Activated CD4-positive, alpha-beta T cell treated with anti-CD3 and anti-CD28 coated beads, Interleukin-2, amount 50 U/mL, for 16 hours (primary cell): ENCODE data around the gene SLC6A11.

Source experiments
- DNase-seq: peaks from one replicate; pipeline ENCODE4 v3.0.0-alpha.2; 2020

The SLC6A11 gene

DNA sequence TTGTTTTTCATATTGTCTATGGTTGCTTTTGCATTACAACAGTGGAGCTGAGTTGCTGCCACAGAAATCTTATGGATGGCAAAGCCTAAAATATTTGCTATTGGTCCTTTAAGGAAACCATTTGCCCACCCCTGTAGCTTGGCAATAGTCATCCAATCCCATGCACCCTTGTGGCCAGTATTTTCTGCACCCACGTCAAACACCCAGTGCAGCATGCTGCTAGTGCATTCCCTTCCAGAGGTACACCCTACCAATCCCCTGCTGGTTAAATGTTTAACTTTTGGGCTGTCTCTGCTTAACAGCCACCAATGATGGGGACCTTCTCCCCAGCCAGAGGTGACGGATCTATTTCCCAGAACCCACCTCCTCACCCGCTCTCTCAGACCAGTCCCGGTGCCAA, 23.8 kb upstream of the SLC6A11 start:
- DNase-seq = no peak

DNA sequence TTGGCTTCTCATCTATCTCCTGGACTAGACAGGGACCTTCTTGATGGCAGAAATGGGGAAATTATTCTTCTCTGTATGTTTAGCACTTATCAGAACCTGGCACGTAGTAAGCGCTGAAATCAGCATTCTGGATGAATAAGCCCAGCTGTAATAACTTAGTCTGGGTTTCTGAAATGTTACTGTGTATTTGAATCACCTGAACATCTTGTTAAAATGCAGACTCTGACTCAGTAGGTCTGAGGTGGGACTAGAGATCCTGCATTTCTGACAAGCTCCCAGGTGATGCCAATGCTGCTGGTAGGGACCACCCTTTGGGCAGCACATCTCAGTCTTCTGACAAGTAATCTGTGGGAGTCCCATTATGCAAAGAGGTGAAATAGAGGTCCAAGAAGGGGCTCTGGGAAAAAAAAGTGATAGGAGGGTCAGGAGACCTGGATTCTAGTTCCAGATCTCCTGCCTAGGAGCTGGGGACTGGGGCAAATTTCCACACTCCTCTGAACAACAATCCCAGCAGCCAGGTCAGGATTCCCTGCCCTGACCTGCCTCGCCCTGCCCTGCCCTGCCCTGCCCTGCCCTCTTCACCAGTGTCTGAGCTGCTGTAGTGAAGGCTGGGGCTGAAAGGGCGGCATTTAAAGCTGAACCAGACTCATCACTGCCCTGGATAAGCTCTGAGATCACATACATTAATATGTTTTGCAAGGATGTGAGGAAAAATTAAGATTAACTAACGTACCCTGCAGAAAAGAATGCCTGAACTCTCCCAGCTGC, 17.2 kb upstream of the SLC6A11 start:
- DNase-seq = no peak

DNA sequence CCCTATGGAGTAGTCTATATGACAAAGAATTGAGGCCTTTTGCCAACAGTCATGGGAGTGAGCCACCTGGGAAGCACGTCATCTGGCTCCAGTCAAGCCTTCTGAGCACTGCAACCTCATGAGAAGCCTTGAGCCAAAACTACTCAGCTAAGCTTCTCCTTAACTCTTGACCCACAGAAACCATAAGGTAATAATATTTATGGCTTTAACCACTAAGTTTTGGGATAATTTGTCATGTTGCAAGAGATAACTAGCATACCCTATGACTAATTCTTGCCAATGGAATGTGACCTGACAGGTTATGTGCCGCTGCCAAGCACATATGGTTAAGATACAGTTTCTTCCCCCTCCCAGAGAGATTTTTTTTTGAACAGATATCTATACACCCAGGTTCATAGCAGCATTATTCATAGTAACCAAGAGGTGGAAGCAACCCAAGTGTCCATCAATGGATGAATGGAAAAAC, 11.8 kb upstream of the SLC6A11 start:
- DNase-seq = no peak

DNA sequence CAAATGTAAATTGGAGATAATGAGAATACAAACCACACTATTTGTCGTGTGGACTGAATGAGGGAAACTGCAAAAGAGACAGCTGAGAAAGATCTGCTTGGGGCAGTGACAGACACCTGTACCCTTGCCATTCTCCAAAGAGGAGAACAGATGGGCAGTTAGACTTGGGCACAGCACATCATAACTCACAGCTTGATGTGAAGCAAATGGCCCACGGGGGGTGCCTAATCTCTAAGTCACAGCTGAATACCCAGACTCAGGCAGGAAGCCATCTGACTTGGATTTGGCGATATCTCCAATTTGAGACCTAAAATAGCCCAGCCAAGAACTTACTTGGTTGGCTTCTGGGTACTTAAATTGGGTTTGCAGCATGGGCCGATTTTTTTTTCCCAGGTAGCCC, 10.0 kb upstream of the SLC6A11 start:
- DNase-seq = no peak

DNA sequence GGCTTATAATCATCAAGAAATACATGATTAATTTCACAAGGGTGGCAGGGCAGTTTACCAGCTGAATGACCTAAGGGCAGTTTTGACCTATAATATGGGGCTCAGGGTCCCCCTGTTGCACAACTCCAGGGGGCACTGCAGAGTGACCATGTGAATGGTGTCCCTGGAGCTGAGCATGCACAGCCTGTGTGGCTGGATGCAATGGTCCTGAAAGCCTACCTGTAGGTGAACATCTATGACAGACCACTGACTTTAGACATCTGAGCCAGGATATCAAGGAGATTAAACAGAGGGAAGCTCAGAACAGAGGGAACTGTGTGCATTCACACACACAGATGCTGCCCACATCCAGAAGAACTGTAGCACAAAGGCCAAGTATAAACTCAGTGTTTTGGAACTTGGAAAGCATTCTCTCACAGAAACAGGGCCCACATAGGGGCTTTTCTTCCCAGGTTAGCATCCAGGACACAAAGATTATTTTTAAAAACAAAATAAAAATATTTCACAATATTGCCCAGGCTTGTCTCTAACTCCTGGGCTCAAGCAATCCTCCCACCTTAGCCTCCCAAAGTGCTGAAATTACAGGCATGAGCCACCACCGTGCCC, 7.8 kb upstream of the SLC6A11 start:
- no peak for DNase-seq

DNA sequence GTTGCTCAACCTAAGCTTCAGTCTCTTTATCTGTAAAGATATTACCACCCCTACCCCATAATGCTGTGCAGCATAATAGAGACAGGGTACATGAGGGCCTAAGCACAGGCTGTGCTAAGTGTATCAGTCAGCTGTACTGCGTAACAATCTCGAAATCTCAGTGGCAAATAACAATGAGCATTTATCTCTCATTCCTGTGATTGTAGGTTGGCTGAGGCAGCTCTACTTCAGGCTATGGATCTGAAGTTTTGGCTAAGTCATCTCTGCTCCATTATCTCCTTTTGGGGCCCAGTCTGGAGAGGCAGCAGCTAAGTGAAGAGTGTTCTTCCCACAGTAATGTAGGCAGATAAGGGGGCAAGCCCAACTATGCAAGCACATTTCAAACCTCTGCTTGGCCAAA, 7.1 kb upstream of the SLC6A11 start:
- DNase-seq = no peak

DNA sequence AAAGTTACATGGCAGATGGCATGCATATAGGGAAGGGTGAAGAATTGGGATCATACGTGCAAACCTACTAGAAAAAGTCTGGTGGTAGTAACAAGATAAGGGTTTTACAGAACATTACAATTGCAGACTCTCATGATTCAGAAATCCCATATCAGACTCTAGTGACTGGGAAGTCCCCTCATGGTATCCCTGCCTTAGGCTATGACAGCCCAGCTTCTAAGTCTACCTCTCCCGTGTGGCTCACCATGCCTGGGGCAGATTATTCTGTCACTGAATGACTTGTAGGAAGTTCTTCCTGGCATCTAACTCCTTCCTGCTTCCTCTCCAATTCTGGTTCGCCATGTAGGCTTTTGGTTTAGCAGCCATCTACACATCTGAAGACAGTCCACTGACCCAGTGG, 5.7 kb upstream of the SLC6A11 start:
- no peak for DNase-seq

DNA sequence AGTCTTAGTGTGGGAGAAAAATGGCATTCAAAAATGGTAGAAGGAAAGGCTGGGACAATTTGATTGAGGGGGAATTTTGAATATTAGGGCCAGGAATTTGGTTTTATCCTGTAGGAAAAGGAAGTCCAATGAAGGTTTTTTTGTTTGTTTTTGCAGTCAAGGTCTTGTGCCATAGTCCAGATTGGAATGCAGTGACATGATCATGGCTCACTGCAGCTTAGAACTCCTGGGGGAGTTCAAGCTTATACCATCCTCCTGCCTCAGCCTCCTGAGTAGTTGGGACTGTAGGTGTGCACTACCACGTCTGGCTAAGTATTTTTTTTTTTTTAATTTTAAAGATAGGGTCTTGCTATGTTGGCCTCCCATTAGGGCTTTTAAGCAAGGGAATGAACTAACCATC, 2.6 kb upstream of the SLC6A11 start:
- DNase-seq = no peak

DNA sequence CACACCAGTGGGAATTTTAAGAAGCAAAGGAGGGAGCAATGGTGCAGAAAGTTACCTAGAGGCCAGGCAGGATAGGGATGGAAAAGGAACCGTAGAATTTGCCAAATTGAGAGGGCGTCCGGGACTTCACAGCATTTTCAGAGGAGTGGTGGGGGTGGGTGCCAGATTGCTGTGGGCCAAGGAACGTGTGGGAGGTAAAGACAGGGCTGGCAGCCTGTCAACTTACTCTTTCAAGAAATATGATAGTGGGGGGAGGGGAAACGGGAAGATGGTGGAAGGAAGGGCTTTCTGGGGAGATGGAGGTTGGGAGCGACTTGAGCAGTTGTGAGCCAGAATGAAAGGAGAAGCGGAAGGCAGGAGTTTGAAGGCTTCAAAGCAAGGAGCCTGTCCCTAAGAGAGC, 1.4 kb upstream of the SLC6A11 start:
- no peak for DNase-seq

DNA sequence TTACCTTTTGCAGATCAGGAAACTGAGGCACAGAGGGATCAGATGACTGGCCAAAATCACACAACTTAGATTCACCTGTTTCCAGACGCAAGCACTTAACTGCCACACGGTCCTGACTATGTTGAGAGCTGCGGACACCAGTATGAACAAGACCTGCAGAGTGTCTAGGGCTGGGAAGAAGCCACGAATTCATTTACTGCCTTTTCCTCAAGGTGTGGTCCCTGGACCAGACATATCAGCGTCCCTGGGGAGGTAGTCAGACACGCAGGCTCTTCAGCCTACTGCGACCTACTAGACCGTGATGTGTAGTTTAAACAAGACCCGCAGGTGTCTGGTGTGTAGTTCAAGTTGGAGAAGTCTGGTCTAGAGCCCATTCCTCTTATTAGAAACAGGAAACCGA, 541 bp upstream of the SLC6A11 start:
- DNase-seq = no peak

DNA sequence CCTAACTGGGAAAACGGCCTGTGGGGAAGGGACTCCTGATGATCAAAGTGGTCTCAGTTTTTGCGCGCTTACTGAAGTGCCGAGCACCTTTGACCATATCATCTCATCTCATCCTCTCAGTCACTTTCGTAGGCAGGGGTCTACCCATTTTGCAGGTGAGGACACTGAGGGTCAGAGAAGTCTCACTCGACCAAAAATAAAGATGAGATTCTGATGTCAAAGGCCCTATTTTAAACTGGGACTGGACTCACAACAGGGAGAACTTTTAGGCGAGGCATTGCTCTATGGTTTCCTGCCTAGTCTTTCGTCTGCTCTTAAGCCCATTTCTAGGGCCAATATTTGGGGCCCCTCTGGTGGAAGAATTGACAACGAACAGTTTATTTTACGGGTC, 830 bp downstream of the SLC6A11 start:
- no peak for DNase-seq

DNA sequence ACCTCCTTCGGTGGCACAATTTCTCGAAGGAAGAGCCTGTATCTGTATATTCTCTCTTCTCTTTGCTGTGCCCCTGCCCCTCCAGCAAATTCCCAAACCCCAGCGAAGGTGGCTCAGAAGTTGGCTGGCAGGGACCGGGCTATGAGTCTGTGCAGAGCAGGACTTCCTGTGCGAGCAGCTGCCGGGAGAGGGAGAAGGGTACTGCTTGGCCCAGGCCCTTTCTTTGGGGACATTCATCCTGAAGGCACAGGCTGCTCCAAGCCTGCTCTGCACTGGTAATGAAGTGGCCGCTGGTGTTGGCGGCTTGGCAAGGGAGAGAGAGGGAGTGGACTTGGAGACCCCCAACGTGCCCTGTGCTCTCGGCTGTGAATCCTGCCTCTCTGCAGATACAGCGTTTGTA, 1.5 kb downstream of the SLC6A11 start:
- DNase-seq = no peak

DNA sequence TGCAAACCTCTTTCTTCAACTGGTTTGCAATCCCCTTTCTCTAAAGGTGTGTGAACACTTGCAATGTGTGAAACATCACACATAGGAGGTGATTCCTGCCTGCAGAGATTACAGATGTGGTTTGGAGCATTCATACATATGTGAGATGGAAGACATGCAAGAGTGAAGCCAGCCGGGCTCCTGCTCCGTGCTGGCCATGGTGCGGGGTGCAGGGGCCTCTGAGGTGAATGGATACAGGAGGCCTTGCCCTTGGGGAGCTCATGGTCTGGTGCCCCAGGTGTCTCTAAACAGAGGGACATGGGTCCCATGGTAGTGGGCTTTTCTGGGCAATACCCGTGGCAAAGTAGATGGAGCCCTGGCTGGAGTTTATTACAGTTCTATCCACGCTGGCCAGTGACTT, 6.0 kb downstream of the SLC6A11 start:
- no peak for DNase-seq

DNA sequence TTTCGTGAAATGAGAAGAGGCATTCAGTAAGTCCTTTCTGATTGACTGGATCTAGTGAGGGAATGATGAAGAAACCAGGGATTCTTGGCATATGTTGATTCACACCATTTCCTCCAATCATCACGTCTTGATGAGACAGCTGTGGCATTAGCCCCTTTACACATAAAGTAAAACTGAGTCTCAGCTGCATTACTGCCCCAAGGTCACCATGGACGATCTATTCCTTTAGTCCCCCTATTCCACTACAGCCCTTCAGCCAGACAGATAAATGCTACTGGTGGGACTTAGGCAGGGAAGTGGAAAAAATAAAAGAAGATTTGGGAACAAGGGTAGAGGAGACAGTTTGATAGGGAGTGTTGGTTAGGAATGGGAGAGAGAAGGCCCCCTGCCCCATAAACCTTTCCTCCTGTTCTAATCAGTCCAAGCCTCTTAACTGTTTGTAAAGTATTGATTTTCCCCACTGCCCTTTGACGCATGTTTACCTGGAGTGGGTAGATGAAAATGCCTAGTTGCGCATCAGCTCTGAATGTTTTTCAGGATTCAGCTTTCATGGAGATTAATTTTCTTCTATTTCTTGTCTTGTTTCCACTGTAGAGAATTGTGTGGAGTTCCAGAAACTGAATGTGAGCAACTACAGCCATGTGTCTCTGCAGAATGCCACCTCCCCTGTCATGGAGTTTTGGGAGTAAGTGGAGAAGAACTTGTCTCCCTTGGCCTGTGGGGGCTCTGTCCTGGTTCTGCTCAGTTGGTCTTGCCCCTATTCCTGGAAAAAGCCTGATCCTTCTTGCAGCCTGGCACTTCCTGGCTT, 6.9 kb downstream of the SLC6A11 start:
- DNase-seq = no peak

DNA sequence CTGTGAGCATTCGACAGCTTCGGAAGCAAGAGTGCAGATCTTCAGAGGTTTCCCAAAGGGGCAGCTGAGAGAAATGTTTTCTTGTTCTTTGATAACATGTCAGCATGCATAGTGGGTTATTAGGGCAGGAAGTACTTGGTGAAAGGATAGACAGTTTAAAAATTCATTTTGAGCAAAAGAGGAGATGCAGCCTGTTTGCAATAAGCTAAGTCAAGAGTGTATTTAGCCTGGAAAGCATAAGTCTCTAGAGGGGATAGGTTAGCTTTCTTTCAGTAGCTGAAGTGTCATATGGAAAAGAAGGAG, 7.4 kb downstream of the SLC6A11 start:
- DNase-seq = no peak

DNA sequence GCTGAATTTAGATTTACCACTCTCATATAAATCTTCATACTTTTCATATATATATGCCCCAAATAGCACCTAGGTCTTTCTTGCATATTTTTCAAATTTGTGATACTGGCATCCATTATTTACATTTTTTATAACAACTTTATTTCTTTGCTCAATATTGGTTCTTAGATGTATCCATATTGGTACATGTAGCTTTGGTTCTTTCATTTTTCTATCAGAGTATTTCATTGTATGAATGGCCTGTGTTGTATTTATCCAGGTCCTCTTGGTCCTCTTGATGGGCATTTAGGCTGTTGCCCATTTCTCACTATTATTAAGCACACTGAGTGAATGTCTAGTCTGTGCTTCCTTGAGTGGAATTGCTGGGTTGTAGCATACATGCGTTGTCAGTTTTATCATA, 8.4 kb downstream of the SLC6A11 start:
- DNase-seq = no peak

DNA sequence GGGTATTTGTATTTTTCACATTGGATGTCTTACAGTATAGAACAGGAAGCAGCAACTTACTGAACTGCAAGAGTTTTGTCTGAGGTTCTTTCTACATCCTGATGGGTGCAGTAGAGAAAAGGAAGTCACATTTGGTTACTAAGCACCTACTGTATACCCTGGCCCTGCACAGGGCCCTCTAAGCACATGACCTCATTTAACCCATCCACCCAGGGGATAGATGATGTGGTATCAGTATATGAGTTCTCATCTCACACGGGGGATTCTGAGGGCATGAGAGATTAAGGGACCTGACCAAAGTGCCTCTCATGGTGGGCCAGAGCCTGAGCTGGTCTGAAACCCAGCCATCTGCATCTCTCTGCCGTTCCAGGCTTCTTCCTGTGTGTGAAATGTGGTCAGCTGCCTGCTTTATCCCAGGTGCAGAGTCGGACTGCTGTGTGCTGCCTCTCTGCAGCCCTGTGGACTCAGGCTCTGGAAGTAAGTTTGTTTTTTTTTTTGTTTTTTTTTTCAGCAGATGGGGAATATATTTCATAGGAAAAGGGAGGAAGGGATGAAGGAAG, 17.9 kb downstream of the SLC6A11 start:
- DNase-seq = no peak

DNA sequence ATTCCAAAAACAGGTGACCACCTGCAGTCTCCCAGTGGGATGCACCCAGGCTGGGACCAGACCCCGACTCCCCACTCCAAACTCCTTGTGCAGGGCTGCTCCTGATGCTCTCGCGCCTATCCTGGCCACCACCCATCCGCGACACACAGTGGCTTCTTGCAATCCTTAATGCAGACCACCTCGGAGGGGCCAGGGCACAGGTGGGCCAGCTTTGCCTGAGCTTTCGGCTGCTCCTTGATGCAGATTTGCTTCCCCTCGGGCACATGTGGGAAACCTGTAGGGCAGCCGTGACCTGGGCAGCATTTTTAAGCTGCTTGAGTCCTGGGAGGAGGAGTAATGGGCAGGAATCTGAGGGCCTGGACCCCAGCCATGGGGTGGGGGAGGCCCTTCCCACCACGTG, 18.9 kb downstream of the SLC6A11 start:
- DNase-seq = no peak

DNA sequence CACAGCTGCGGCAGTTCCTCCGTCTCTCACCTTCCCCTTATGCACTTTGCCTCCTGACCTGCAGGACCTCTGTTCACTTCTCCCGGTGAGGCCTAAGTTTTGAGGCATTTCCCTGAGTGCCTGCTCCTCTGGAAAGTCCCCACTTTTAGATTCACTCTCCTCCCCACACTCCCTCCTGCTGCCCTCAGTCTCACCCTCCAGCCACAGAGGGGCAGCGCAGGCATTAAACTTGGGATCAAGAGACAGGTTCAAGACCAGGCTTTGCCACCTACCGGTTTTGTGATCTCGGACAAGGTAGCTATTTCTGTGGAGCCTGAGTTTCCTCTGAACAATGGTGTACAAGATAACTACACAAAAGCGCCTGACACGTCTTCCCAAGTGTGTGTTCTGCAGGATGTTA, 19.4 kb downstream of the SLC6A11 start:
- no peak for DNase-seq

DNA sequence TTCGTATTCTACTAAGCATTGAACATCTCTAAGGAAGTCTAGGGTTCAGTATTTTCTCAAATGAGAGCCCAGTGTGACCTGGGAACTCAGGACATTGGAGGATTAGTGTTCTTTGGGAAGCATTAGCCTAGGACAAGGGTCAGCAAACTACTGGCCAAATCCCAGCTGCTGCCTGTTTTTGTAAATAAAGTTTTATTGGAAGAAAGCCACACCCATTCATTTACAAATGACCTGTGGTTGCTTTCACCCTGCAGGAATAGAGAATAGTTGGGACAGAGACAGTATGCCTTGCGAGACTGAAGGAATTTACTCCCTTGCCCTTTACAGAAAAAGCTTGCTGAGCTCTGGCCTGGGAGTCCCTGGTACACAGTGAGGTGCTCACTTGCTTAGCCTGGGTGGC, 20.6 kb downstream of the SLC6A11 start:
- no peak for DNase-seq

DNA sequence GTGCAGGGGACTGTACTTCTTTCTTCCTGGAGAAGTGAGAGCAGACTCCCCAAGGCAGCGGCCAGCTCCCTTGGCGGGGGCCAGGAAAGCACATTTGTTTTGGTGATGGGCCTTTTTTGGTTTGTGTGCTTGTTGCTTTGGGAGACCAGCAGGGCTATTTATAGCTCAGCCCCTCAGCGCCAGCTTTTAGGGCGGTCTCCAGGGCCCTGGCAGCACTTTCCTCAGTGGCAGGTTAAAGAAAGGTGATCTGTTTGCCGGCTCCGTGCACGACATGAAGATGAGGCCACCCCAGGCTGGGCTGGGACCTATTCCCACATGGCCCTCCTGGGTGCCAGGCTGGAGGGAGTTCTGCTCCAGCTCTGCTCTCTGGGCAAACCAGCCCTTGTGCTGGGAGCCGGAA, 21.8 kb downstream of the SLC6A11 start:
- DNase-seq = no peak

DNA sequence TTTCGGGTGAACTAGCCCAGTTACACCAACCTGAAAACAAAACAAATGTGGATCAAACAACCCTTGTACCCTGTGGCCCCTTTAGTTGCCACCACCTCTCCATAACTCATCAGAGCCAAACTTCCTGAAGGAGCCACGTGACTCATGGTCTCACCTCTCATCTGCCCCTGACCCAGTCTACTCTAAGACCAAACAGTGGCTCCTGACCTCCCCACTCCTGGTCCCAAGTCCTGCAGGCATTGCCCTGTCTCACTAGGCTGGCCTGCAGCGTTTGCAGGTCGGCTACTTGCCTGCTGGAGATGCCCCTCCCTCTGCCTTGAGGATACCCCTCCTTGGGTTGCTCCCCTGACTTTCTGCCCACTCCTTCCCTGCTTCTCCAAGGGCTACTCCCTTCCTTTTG, 23.1 kb downstream of the SLC6A11 start:
- DNase-seq = no peak

DNA sequence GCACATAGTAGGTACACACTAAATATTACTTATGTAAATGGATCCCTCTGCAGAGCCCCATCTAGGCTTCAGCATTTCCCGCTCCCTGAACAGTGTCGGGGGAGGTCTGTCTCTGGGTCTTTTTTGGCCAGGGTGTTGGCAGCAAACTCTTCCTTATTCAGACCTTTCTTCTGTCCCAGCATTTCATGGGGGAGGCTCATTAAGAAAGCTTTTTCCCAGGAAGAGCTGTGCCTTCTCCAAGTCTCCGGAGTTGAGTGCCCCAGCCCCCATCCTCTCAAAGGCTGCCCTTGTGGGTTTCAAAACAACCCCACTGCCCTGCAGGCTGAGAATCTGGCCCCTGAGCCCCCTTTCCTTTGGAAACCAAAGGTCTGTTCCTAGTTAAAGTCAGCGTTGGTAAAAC, 25.1 kb downstream of the SLC6A11 start:
- no peak for DNase-seq

DNA sequence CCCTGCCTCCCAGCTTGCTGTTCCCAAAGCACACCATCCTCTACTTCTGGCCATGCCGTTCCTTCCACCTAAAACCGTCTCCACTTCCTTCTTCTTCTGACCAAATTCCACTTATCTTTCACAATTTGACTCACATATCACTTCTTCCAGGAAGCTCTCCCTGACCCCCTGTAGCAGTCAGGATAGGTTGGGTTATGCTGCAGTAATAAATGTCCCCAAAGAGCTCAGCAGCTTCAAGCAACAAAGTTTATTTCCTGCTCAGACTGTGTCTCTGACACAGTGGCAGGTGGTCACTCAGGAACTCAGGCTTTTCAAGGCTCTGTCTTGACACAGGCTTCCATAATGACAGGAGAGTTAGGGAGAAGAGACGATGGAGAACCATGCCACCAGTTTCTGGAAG, 27.4 kb downstream of the SLC6A11 start:
- no peak for DNase-seq
